Measurements from ENCODE around the gene EIF5B.

Gene EIF5B

GRCh38 chr2:99414566-99414965, 77.4 kb downstream of the EIF5B start:
- DNase-seq (ENCODE audit: low spot score) = no peak

GRCh38 chr2:99417396-99417795, 80.2 kb downstream of the EIF5B start:
- no peak for DNase-seq (ENCODE audit: low spot score)

GRCh38 chr2:99420031-99420430, 82.8 kb downstream of the EIF5B start:
- peak; percentile 55 for DNase-seq (ENCODE audit: low spot score)

- DNase-seq (ENCODE audit: low spot score) = peak; percentile 30
Observed at GRCh38 chr2:99420751-99421299, 83.6 kb downstream of the EIF5B start.

GRCh38 chr2:99421469-99421868, 84.3 kb downstream of the EIF5B start:
- no peak for DNase-seq (ENCODE audit: low spot score)

GRCh38 chr2:99422599-99422998, 85.4 kb downstream of the EIF5B start:
- no peak for DNase-seq (ENCODE audit: low spot score)

GRCh38 chr2:99424371-99424770, 87.2 kb downstream of the EIF5B start:
- DNase-seq (ENCODE audit: low spot score) = no peak

- no peak for DNase-seq (ENCODE audit: low spot score)
Observed at GRCh38 chr2:99425022-99425421, 87.8 kb downstream of the EIF5B start.

GRCh38 chr2:99430614-99431291, 93.6 kb downstream of the EIF5B start:
- peak; percentile 23 for DNase-seq (ENCODE audit: low spot score)

GRCh38 chr2:99431587-99432275, 94.5 kb downstream of the EIF5B start:
- no peak for DNase-seq (ENCODE audit: low spot score)

- DNase-seq (ENCODE audit: low spot score) = no peak
Observed at GRCh38 chr2:99433340-99433739, 96.2 kb downstream of the EIF5B start.

- DNase-seq (ENCODE audit: low spot score) = no peak
Observed at GRCh38 chr2:99436874-99437273, 99.7 kb downstream of the EIF5B start.

GRCh38 chr2:99439971-99440505, 102.8 kb downstream of the EIF5B start:
- no peak for DNase-seq (ENCODE audit: low spot score)

GRCh38 chr2:99442837-99443236, 105.6 kb downstream of the EIF5B start:
- DNase-seq (ENCODE audit: low spot score) = no peak

- no peak for DNase-seq (ENCODE audit: low spot score)
Observed at GRCh38 chr2:99444222-99444621, 107.0 kb downstream of the EIF5B start.

- no peak for DNase-seq (ENCODE audit: low spot score)
Observed at GRCh38 chr2:99445065-99445464, 107.9 kb downstream of the EIF5B start.

- DNase-seq (ENCODE audit: low spot score) = peak; percentile 11
Observed at GRCh38 chr2:99448556-99448955, 111.4 kb downstream of the EIF5B start.

- DNase-seq (ENCODE audit: low spot score) = no peak
Observed at GRCh38 chr2:99450199-99450598, 113.0 kb downstream of the EIF5B start.

Measured in AG20443 (cell line).